NCI-H69 (cell line): ENCODE data around the gene MARCHF9.

ENCODE experiments used
- DNase-seq: peaks from one replicate; lab custom pipeline; 2025; lab: John Stamatoyannopoulos, UW

The MARCHF9 gene

GRCh38 chr12:57796996-57797395 is 42.1 kb downstream of the MARCHF9 start:
- DNase-seq = no peak

GRCh38 chr12:57797933-57798332 is 43.0 kb downstream of the MARCHF9 start:
- no peak for DNase-seq

- DNase-seq = no peak
Measured at GRCh38 chr12:57800965-57801364, 46.1 kb downstream of the MARCHF9 start.

GRCh38 chr12:57802607-57803006 is 47.7 kb downstream of the MARCHF9 start:
- DNase-seq = no peak

GRCh38 chr12:57803319-57803893 is 48.5 kb downstream of the MARCHF9 start:
- peak; percentile 43 for DNase-seq

- DNase-seq = no peak
Measured at GRCh38 chr12:57806677-57807076, 51.8 kb downstream of the MARCHF9 start.

GRCh38 chr12:57807285-57807684 is 52.4 kb downstream of the MARCHF9 start:
- no peak for DNase-seq

- DNase-seq = no peak
Measured at GRCh38 chr12:57808351-57808750, 53.4 kb downstream of the MARCHF9 start.

GRCh38 chr12:57809425-57809824 is 54.5 kb downstream of the MARCHF9 start:
- DNase-seq = no peak
